Prostate gland (tissue), 2 donors: Measurements from ENCODE around the gene MYLK.

Source experiments
- CTCF ChIP-seq, 4 experiments: fragments of 200-600 bp in 2 of 4; fragments of 450-650 bp in 2 of 4; sonication (generic) in 2 of 4; IDR thresholded peaks; 1 replicate in 3 of 4; 2 replicates in 1 of 4; pipeline ENCODE4 v1.5.1; 2016 to 2019; ENCODE audit warnings: antibody characterized with exemption in 4 of 4, mild to moderate bottlenecking in 2 of 4, moderate library complexity in 2 of 4
- POLR2A ChIP-seq: fragments of 450-650 bp; IDR thresholded peaks from one replicate; pipeline ENCODE4 v1.6.1; 2016; ENCODE audit warnings: antibody characterized with exemption, mild to moderate bottlenecking

- TF ChIP-seq CTCF (IDR thresholded peaks at IDR 0.05) (no peak), POLR2A (no peak)
These were observed 75.3 kb downstream of the MYLK start for GRCh38 chr3:123808812-123809211.
